Esophagus muscularis mucosa (tissue), 4 donors: ENCODE results near the gene TOP2A.

Source experiments
- EP300 ChIP-seq: sonication (generic); formaldehyde crosslinking; IDR thresholded peaks from one replicate; pipeline ENCODE4 v1.6.1; 2017; ENCODE audit warnings: antibody characterized with exemption
- POLR2A ChIP-seq: fragments of 450-650 bp; IDR thresholded peaks from one replicate; pipeline ENCODE4 v1.6.1; 2017; ENCODE audit warnings: antibody characterized with exemption, moderate library complexity, mild to moderate bottlenecking, low read depth
- POLR2AphosphoS5 ChIP-seq, 2 donors: sonication (generic); formaldehyde crosslinking; IDR thresholded peaks; one replicate each; pipeline ENCODE4 v1.6.1; 2017; ENCODE audit warnings: antibody characterized with exemption in 2 of 2
- TF ChIP-seq, protein P1 (sequence below), 3 experiments: fragments of 200-600 bp in 2 of 3; fragments of 450-650 bp in 1 of 3; sonication (generic) in 2 of 3; IDR thresholded peaks; one replicate each; pipeline ENCODE4 v1.5.1; 2017 to 2019; ENCODE audit warnings: antibody characterized with exemption in 3 of 3, mild to moderate bottlenecking in 2 of 3, moderate library complexity in 1 of 3

DNA sequence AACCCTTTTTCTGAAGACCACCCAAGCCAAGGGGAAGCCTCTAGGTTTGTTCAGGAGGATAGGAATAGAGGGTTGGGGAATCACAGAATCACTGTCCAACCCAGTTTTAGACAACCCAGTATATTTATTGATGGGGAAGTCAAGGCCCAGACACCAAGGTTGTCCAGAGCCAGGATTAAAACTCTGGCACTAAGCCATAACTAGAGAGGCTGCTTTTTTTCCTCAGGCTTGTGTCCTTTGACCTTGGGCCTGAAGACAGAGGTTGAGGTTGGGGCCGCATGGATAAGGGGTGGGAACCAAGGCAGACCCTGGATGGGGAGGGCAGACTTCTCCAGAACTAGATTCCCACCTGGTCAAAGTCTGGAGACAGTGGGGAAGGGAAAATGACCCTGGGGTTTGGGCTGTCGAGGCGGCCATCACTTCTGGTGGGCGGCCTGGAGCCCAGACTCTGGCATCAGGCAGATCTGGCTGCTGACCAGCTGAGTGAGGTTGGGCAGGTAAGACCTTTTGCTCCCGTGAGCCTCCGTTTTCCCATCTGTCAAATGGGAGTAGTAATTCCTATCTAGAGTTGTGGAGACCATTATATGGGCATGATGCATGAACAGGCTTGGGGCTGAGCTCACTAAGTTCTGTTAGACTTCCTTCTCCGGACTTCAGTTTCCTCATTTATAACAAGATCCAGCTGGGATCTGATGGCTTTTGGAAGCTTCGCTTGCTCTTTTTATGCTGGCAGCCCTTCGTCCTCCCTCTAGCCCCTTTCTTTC is 43.5 kb upstream of the TOP2A start:
- TF ChIP-seq POLR2A: no peak
- TF ChIP-seq POLR2AphosphoS5 (IDR thresholded peaks at IDR 0.05): peak in 1 of 2 donors; percentile 58
- TF ChIP-seq, protein P1, sequence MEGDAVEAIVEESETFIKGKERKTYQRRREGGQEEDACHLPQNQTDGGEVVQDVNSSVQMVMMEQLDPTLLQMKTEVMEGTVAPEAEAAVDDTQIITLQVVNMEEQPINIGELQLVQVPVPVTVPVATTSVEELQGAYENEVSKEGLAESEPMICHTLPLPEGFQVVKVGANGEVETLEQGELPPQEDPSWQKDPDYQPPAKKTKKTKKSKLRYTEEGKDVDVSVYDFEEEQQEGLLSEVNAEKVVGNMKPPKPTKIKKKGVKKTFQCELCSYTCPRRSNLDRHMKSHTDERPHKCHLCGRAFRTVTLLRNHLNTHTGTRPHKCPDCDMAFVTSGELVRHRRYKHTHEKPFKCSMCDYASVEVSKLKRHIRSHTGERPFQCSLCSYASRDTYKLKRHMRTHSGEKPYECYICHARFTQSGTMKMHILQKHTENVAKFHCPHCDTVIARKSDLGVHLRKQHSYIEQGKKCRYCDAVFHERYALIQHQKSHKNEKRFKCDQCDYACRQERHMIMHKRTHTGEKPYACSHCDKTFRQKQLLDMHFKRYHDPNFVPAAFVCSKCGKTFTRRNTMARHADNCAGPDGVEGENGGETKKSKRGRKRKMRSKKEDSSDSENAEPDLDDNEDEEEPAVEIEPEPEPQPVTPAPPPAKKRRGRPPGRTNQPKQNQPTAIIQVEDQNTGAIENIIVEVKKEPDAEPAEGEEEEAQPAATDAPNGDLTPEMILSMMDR (IDR thresholded peaks at IDR 0.05): no peak
- TF ChIP-seq EP300: no peak
